Bone marrow (tissue), 2 donors: Measurements from ENCODE around the gene CPNE2.

Experiments used
- DNase-seq, 2 donors: peaks; one replicate each; lab custom pipeline; 2025; lab: John Stamatoyannopoulos, UW

Gene CPNE2

DNA sequence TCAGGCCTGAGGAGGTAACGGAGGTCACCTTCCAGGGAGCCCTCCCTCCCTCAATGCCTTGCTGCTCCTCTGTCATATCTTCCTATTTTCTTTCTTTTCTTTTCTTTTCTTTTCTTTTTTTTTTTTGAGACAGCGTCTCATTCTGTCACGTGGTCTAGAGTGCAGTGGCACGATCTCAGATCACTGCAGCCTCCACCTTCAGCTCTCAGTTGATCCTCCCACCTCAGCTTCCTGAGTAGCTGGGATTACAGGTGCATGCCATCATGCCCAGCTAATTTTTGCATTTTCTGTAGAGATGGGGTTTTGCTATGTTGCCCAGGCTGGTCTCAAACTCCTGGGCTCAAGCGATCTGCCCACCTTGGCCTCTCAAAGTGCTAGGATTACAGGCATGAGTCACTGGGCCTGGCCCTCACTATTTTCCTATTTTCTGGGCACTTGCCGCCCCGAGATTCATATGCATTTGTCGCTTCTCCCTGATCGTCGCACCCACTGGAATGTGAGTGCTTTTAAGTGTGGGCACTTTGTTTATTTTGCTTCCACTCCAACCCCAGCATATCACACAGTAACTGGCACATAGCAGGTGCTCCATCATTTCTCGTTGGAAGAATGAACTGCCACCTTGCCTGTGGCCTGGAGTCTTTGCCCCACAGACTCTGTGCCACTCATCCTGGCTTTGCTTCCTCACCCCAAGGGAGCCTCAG lies 31.7 kb downstream of the CPNE2 start:
- DNase-seq, result no peak

DNA sequence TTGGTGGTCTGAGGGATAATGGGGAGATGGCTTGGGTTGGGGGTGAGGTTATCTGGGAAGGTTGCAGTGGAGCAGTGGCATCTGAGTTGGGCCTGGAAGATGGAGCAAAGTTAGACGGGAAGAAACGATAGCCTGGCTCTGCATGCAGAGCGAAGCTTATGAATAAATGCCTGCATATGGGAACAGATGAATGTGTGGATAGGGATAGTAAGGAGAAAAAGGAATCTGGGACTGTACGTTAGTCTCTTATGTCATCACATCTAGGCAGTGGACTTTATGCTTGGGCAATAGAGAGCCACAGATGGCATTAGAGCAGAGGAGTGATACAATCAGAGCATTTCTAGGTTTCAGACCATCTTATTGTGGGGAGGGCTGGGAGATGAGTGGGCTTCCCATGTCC lies 33.0 kb downstream of the CPNE2 start:
- no peak for DNase-seq

- DNase-seq, result no peak
These were observed 33.6 kb downstream of the CPNE2 start for GRCh38 chr16:57125969-57126368.

GRCh38 chr16:57126411-57126810 lies 34.0 kb downstream of the CPNE2 start:
- DNase-seq, result no peak

- DNase-seq, result no peak
These were observed 34.8 kb downstream of the CPNE2 start for GRCh38 chr16:57127037-57127763.

- DNase-seq, result no peak
These were observed 35.5 kb downstream of the CPNE2 start for GRCh38 chr16:57127836-57128235.

GRCh38 chr16:57128771-57129389 lies 36.5 kb downstream of the CPNE2 start:
- no peak for DNase-seq

DNA sequence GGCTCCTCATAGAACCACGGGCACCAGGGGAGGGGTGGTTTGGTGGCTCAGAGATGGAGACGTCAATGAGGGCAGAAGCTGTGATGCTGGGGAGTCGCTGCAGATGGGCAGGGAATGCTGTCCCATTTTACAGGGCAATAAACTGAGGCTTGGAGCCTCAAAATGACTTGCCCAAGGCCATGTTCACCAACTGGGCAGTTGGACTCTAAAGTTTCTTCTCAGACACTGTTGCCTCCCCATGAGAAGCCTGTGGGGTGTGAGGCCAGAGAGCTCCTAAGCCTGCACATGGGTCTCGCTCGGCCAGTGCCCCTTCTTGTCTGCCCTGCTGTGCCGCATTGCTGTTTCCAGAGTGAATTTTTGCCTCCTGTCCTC lies 38.6 kb downstream of the CPNE2 start:
- DNase-seq, result no peak

- DNase-seq, result no peak
These were observed 39.1 kb downstream of the CPNE2 start for GRCh38 chr16:57131351-57131970.

GRCh38 chr16:57132470-57132869 lies 40.1 kb downstream of the CPNE2 start:
- no peak for DNase-seq

DNA sequence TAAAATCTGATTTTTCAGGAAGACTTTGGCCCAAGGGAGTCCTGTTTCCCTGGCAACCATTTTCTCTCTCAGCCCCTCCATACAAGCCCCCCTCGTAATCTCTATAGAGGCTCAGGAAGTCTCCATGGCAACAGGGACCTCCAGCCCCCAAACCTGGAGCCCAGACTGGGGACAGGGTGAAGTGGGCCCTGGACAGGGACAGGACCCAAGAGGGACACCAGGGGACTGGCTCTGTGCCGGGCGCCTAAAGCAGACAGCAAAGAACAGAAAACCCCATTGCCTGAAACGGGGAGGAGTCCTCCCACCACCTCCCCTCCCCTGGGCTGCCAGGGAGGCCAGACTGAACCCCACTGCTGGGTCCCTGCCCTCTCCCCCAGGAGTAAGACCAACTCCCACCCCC lies 40.6 kb downstream of the CPNE2 start:
- no peak for DNase-seq

DNA sequence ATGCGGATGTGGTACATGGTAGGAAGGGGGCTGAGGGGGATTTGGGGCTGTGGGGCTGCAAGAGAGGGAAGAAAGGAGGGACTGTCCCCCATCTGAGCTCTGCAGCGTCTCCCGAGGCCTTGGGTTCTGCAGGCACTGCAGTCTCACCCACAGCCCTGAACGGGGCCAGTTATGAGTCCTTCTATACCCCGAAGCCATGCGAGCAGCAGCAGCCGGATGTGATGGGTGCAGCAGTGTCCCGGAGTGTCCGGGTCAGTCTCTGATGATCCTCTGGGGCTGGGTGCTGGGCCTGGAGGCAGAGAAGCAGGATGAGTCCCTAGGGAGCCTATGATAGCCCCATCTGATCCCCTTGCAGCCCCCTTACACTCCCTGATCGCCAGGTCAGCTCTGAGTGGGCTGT lies 41.5 kb downstream of the CPNE2 start:
- DNase-seq, result no peak

DNA sequence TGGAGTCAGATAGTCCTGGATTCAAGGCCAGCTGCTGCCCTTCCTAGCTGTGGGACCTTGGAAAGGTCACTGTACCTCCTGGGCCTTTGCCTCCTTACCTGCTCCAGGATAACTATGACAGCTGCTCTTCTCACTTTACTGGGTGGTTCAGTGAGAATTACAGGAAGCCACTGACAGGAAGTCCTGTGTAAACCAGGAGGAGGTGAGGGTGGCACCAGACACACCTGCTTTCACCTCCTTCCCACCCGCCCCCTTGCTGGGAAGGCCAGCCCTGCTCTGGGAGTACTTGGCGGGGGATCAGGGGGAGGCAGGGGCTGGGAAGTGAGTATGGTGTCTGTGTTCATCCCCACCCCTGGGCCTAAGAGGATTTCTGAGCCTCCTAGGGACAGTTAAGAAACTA lies 42.6 kb downstream of the CPNE2 start:
- DNase-seq, result no peak

- DNase-seq, result no peak
These were observed 44.7 kb downstream of the CPNE2 start for GRCh38 chr16:57137043-57137442.

DNA sequence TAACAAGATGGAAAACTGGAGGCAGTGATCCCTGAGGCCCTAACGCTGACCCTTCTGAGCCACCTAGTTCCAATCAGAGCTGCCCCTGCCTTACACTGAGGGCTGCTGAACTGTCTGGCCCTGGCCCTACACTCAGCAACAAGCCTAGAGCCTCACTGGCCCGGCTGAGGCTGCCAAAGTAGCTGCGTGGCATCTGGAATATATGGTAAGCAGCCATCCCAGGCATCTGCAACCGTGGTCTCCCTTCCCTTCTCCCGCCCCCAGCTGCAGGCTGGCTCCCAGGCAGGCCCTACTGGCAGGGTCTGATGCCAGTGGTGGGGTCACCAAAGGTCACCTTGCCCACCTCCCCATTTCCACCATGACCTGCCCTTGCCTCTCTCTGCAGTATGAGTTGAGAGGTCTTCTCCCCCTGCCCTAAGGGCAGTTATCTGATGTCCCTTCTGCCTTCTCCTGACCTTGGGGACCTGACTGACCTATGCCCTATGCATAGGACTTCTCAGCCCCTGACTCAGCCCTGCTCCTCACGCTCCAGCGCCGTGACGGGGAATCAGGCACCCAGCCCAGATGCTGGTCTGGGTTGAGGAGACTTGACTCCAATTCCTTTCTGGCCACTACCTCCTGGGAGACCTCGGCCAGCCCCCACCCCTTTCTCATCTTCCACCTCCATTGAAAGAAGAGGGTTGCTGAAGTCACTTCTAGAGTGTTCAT lies 45.3 kb downstream of the CPNE2 start:
- no peak for DNase-seq

GRCh38 chr16:57138281-57138935 lies 46.0 kb downstream of the CPNE2 start:
- no peak for DNase-seq

DNA sequence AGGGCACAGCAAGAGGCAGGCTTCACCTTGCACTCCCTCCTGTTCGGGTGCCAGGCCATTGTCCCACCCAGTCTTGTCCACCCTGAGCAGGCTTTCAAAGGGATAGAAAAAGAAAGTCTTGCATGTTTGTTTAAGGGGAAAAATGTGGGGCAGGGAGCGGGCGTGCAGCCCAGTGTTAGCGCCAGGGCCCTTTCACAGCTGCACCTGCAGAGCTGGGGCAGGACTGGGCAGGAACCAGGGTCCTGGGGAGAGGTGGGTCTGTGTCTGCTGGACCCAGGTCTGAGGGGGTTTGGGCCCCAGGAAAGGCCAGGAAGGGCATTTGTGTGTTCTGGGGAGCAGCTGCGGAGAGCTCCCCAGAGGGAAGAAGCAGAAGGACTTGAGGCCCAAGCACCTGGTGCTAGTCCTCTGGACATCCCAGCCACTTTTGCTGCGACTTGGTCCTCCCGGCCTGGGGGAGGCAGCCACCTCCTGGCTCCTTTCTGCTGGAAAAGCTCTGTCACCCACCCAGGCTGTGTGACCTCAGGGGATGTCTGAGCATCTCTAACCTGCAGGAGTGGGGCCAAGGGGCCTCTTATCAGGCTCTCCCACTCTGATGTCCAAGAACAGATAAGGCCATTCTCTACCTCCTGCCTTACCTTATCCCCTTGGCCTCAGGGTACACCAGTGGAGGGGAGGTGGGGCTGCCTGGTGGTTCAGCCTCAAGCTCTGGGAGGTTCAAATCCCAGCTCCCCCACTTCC lies 48.7 kb downstream of the CPNE2 start:
- DNase-seq, result no peak

DNA sequence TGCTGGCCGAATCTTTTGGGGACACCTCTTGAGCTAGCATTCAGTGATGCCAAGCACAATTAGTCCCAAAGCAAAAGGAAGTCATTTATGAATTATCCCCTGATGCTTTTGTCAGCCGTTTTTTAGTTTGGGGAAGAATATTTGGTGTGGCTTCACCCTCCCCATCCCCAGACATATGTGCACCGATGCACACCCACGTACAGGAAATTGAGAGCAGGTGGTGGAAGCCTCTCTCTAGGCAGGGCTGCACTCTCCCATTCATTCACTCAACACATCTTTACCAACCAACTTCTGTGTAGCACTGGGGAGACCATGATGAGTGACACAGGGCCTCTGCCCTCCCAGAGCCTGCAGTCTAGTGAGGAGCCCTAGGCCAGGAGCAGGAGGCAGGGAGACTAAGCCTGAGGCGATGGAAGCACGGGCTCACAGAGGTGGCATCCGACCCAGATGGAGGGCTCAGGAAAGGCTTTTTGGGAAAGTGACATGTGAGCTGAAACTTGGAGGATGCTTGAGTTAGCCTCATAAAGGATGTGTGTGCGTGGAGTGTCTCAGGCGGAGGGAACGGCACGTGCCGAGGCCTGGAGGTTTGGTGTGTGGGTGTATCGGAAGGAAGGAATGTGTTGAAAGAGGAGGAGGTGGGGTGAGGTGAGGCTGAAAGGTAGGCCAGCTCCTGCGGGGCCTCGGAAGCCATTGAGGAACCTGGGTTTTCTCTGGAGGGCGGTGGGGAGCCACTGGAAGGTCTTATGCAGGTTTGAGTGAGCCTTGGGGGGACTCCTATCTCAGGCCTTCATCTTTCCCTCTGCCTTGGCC lies 49.6 kb downstream of the CPNE2 start:
- peak in 1 of 2 donors; percentile 66 for DNase-seq

DNA sequence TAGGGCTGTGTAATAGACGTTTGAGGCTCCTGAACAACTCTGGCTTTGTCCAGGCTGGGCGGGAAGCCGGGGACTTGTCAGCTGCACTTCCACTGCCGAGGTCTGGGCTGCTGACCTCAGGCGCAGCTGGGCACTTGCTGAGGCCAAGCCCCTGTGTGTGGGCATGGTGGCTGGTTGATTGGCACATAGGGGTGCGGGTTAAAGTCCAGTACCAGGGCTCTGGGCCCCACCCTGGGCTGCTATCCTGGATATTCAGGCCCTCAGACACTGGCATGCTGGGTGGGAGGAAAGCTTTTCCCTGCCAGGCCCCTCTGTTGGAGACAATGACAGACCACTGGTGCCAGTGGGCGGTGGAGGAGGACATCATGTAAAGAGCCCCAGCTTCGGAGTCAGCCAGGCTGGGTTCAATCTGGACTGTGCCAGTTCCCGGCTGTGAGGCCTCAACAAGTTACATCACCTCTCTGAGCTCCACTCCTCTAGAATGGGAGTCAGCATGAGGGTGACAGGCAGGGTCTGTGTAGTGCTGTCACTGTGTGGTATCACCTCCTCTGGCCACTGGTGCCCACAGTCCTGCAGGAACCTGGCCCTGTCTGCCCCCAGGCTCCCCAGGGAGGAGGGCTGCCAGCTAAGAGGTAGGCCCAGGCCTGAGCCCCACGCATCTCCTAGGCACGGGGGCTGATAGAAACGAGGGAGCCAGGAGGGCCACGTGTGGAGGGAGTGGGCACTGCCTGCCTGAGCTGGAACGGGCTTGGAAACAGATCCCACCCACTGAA lies 51.0 kb downstream of the CPNE2 start:
- DNase-seq, result no peak
